Measurements from ENCODE around the gene DNM3.

The DNM3 gene

GRCh38 chr1:172001288-172001687, 160.0 kb downstream of the DNM3 start:
- H3K4me3 ChIP-seq (ENCODE audit: low read depth, low read length): no peak overlapping the region
- no peak for DNase-seq (ENCODE audit: low read depth)
- no peak for TF ChIP-seq CTCF (IDR thresholded peaks at IDR 0.05; ENCODE audit: low read depth, low read length, missing control alignments)

DNA sequence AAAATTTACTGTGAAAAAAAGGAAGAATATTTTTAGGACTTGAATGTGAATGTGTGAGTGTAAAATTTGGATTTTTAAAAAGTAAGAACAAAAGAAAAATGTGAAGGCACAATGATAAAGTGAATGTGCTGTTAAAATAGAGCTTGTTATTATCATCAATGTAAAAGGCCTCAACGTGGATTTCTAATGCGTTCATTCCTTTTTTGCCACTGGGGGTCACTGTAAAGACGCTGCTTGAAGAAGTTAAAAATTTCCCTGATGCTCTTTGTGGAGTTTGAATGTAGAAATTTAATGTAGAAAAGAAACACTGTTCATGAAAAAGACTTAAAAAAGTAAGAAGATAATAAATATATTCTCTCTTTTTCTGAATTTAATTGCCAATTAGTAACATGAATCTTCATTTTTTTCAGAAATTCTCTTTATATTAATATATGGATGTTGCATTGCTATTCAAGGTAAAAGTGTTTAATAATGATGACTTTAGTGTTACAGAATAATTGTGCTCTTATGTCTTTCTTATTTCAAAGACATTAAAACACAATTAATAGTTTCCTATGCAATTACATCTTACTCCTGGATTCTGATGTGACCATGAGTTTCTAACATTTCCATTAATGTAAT, 161.5 kb downstream of the DNM3 start:
- no peak overlapping the region for H3K4me3 ChIP-seq (ENCODE audit: low read depth, low read length)
- peak; percentile 3 for DNase-seq (ENCODE audit: low read depth)

DNA sequence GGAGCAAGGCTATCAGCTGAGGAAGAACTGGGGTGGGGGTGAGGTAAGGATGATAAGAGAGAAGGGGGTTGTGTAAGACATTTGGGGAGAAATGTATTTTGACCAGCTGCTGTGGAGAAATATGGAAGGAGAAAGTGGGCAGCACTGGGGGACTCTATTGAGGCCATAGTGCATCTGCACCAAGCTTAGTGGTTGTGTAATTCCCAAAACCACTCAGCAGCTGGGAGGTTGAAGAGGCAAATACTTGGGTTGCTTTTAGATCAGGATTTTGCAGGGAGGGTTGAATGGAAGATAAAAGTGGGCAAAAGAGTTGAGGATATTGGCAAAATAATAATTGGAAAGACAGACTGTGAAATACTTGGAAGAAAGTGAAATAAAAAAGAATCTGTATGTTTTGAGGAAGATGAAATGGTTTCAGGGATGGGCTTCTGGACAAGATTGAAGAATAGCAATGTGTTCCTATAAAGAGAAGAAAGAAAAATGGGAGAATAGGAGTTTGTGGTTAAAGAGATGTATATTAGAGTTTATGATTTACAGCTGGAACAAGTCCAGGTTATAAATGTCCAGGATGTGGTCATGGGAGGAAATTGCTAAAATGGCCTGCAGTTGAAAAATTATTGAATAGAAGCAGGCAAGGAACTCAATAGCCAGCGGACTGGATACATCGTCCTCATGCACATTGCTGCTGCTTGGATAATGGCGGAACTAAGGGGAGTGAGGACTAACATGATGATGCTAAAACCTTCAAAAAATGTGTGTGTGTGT, 162.7 kb downstream of the DNM3 start:
- no peak for TF ChIP-seq CTCF (IDR thresholded peaks at IDR 0.05; ENCODE audit: low read depth, low read length, missing control alignments)
- H3K4me3 ChIP-seq (ENCODE audit: low read depth, low read length): no peak overlapping the region
- no peak for DNase-seq (ENCODE audit: low read depth)

More for the DNA sequence above, 161.5 kb downstream of the DNM3 start:
- peak; percentile 56 for TF ChIP-seq CTCF (IDR thresholded peaks at IDR 0.05; ENCODE audit: low read depth, low read length, missing control alignments)

- DNase-seq (ENCODE audit: low read depth): no peak
- TF ChIP-seq CTCF (IDR thresholded peaks at IDR 0.05; ENCODE audit: low read depth, low read length, missing control alignments): no peak
Measured at GRCh38 chr1:172004671-172005070, 163.4 kb downstream of the DNM3 start.

GRCh38 chr1:172005856-172006255, 164.6 kb downstream of the DNM3 start:
- H3K4me3 ChIP-seq (ENCODE audit: low read depth, low read length): no peak overlapping the region
- TF ChIP-seq CTCF (IDR thresholded peaks at IDR 0.05; ENCODE audit: low read depth, low read length, missing control alignments): no peak
- DNase-seq (ENCODE audit: low read depth): no peak

More at GRCh38 chr1:172004671-172005070, 163.4 kb downstream of the DNM3 start:
- no peak overlapping the region for H3K4me3 ChIP-seq (ENCODE audit: low read depth, low read length)

- no peak for TF ChIP-seq CTCF (IDR thresholded peaks at IDR 0.05; ENCODE audit: low read depth, low read length, missing control alignments)
- no peak for DNase-seq (ENCODE audit: low read depth)
- no peak overlapping the region for H3K4me3 ChIP-seq (ENCODE audit: low read depth, low read length)
Measured at GRCh38 chr1:172006660-172007059, 165.4 kb downstream of the DNM3 start.
